ENCODE results near the gene ELMO1.

Gene ELMO1

GRCh38 chr7:37310327-37311080, 138.2 kb downstream of the ELMO1 start:
- no peak for DNase-seq
- in situ Hi-C loops (cut with HindIII; ENCODE audit: low pct_ligation_motif_present, low pct_unique_long_range_greater_than_20kb, low sequenced_read_pairs) = no loop called here

DNA sequence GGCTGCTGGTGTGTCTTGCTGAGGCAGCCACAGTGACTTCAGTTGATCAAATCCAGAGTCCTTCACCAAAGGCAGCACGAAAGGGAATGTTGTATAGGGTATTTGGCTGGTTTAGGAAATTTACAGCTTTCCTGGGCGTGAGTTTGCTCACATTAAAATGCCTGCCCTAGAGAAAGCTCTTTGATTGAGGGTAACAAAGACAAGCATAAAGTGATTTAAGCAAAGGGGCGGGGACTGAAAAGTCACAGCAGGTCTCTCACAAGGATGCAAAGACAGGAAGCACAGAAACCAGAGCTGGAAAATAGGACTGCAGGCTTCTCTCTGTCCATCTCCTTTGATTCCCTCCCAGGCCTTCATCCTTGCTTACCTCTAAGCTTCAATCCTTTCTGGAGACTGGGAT, 139.2 kb downstream of the ELMO1 start:
- no peak for DNase-seq
- in situ Hi-C loops (cut with HindIII; ENCODE audit: low pct_ligation_motif_present, low pct_unique_long_range_greater_than_20kb, low sequenced_read_pairs) = no loop called here

- DNase-seq = no peak
- in situ Hi-C loops (cut with HindIII; ENCODE audit: low pct_ligation_motif_present, low pct_unique_long_range_greater_than_20kb, low sequenced_read_pairs) = no loop called here
Observed at GRCh38 chr7:37304921-37305320, 143.7 kb downstream of the ELMO1 start.

DNA sequence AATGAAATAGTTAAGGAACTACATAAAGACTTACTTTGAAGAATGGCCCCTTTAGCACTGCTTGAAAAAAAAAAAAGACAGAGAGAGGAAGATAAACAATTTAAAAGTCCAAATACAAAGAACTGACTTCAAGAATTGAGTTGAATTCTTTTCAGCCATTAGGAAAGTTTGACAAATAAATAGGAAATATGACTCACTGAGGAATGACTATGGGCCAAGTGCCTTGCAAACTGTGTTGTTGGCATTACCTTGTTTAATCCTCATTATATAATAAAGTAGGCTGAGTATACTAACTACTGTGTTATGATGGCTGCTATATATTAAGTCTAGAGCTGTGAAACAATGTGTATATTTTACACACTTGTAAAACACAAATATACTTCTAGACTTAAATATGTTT, 151.1 kb downstream of the ELMO1 start:
- no peak for DNase-seq
- in situ Hi-C loops (cut with HindIII; ENCODE audit: low pct_ligation_motif_present, low pct_unique_long_range_greater_than_20kb, low sequenced_read_pairs) = no loop called here

GRCh38 chr7:37295401-37295800, 153.3 kb downstream of the ELMO1 start:
- in situ Hi-C loops (cut with HindIII; ENCODE audit: low pct_ligation_motif_present, low pct_unique_long_range_greater_than_20kb, low sequenced_read_pairs) = no loop called here
- no peak for DNase-seq

- DNase-seq = no peak
Observed at GRCh38 chr7:37290731-37291130, 157.9 kb downstream of the ELMO1 start.

DNA sequence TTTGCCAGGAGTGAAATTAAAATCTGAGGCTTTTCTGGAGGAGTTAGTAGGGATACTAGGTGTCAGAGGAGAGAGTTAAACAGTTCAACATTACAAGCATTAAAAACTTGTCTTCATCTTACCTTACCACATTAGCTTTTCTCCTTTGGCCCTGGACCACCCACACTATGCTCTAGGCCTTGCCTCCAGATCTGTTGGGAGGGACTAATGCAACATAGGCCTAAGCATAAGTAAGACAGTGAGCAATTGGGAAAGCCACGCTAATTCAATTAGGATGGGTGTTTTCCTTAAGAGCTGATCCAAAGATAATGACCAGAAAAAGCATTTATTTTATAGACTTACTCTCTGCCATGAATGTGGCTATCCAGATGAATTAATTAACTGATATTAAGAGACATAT, 158.9 kb downstream of the ELMO1 start:
- in situ Hi-C loops (cut with HindIII; ENCODE audit: low pct_ligation_motif_present, low pct_unique_long_range_greater_than_20kb, low sequenced_read_pairs) = no loop called here
- DNase-seq = no peak

More at GRCh38 chr7:37290731-37291130, 157.9 kb downstream of the ELMO1 start:
- in situ Hi-C loops (cut with HindIII; ENCODE audit: low pct_ligation_motif_present, low pct_unique_long_range_greater_than_20kb, low sequenced_read_pairs) = no loop called here

- in situ Hi-C loops (cut with HindIII; ENCODE audit: low pct_ligation_motif_present, low pct_unique_long_range_greater_than_20kb, low sequenced_read_pairs) = no loop called here
- DNase-seq = no peak
Observed at GRCh38 chr7:37289367-37289766, 159.3 kb downstream of the ELMO1 start.

DNA sequence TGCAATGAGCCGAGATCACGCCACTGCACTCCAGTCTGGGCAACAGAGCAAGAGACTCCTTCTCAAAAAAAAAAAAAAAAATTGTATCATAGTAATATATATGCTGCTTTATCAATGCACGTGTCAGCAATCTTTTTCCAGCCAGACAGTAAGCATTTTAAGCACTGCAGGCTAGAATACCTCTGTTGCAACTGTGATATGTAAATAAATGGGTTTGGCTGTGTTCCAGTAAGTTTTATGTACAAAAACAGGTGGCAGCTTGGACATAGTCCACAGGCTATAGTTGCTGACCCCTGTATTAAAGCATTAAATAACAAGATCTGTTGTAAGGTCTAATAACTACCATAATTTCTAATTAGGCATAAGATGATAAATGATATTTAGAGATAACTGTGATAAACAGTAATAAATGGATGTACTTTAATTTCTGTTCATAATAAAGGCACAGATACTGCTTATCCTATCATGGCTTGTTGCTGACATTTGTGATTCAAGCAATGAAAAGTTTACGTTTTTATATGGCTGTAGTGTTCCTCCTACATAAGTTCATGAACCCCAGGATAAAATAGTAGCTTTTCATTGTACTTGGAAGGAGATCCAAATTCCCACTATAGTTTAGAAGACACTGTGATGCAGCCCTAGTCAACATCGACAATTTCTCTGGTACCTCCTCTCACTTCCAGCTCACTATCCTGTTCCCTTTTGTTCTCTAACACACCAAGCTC, 161.4 kb downstream of the ELMO1 start:
- no peak for DNase-seq
- in situ Hi-C loops (cut with HindIII; ENCODE audit: low pct_ligation_motif_present, low pct_unique_long_range_greater_than_20kb, low sequenced_read_pairs) = no loop called here

GRCh38 chr7:37286454-37286832, 162.2 kb downstream of the ELMO1 start:
- in situ Hi-C loops (cut with HindIII; ENCODE audit: low pct_ligation_motif_present, low pct_unique_long_range_greater_than_20kb, low sequenced_read_pairs) = no loop called here
- no peak for DNase-seq

DNA sequence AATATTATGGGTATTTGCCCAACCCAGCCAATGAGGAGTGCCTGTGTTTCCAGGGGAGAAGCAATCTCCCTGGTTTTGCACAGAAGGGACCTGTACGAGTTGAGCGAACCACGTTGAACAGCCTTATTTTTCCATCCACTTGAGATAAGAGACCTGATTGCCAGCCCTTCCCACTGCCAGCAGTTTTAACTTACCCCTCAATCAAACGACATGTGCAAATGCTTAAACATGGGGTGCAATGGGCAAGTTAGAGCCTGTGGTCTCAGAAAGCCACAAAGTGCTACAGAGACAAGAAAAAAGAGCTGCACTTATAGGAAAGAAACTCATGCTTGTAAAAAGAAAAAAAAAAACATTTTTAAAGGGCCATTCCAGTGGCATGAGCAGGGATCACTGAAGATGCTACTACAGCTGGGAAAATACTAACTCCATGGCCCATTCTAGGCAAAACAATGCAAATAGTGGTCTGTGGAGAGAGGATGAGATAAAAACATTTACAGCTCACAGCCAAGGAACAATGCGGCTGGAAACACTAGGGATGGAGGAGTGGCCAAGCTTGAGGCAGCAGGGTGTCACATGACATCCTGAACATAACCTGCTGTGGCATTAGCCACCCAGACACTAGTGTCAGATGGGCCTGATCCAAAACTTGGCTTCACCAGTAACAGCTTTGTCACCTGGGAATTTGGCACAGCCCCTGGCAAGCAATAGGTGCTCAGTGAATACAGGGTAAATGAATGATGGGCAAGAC, 162.8 kb downstream of the ELMO1 start:
- in situ Hi-C loops (cut with HindIII; ENCODE audit: low pct_ligation_motif_present, low pct_unique_long_range_greater_than_20kb, low sequenced_read_pairs) = no loop called here
- DNase-seq = no peak

DNA sequence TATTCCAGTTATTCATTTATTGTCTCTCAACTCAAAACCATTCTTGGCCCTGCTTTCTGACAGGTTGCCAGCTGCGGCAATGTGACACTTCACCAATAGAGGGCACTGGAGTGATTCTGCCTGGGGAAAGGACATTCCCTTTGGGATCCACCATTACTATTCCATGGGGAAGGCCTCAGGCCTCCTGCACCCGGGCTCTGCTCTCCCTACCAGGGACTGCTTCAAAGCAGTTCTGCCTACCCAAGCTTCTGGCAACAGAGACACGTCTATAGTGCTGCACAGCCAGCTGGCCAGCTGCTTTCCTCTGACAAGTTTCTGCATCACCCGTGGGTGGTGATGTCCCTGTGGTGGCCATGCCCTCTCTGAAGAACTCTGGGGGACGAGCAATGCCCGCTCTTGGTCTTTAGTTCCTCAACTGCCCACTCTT, 163.8 kb downstream of the ELMO1 start:
- peak; percentile 69 for DNase-seq
- in situ Hi-C loops (cut with HindIII; ENCODE audit: low pct_ligation_motif_present, low pct_unique_long_range_greater_than_20kb, low sequenced_read_pairs) = no loop called here

DNA sequence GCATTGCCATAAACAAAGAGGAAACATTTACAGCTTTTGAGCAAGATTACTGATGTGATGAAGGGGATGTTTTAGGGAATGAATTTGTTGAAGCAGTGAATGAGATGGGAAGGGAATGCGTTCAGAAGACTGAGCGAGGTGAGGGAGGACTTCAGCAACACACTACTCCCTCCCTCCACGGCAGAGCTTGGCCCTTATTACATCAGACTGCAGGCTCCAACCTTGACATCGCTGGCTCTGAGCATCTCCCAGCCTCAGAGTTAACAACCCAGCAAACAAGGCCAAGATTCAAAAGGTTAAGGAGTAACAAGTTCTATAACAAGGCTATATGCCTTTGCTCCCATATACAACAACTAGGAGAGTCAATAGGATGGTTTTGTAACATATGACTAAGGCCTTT, 164.4 kb downstream of the ELMO1 start:
- in situ Hi-C loops (cut with HindIII; ENCODE audit: low pct_ligation_motif_present, low pct_unique_long_range_greater_than_20kb, low sequenced_read_pairs) = no loop called here
- no peak for DNase-seq

- DNase-seq = no peak
- in situ Hi-C loops (cut with HindIII; ENCODE audit: low pct_ligation_motif_present, low pct_unique_long_range_greater_than_20kb, low sequenced_read_pairs) = no loop called here
Observed at GRCh38 chr7:37283716-37284115, 164.9 kb downstream of the ELMO1 start.

DNA sequence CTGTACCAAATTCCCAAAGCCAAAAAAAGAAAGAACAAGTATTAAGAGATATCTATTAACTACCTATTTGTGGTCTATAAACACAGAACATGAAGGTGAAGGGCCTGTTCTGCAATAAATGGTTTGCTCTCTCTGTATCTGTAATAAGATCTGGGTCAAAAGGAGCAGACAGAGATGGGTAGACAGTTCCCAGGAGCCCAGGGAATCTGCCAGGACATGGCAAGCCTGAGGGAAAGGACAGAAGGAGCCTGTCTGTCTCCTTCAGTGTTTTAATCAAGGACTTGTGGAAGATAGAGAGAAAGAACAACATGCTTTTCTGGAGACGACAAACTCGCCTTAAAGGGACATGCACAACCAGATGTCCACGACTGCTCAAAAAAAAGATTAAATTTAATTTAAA, 165.7 kb downstream of the ELMO1 start:
- in situ Hi-C loops (cut with HindIII; ENCODE audit: low pct_ligation_motif_present, low pct_unique_long_range_greater_than_20kb, low sequenced_read_pairs) = no loop called here
- no peak for DNase-seq

DNA sequence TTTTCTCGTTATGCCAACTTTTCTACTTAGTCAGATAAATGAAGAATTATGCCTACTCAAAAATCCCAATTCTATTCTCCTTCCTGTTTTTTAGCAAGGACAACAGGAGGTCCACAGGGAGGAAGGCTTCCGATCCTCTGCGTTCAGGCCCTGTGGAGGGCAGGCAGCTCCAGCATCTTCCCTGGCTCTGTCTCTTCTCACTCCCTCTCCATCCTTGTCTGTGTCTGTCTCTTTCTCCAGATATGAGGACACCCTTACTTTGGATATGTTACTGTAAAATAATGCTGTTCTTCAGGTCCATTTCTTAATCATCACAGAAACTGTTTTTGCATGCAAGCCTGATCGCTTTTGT, 166.6 kb downstream of the ELMO1 start:
- no peak for DNase-seq
- in situ Hi-C loops (cut with HindIII; ENCODE audit: low pct_ligation_motif_present, low pct_unique_long_range_greater_than_20kb, low sequenced_read_pairs) = no loop called here

DNA sequence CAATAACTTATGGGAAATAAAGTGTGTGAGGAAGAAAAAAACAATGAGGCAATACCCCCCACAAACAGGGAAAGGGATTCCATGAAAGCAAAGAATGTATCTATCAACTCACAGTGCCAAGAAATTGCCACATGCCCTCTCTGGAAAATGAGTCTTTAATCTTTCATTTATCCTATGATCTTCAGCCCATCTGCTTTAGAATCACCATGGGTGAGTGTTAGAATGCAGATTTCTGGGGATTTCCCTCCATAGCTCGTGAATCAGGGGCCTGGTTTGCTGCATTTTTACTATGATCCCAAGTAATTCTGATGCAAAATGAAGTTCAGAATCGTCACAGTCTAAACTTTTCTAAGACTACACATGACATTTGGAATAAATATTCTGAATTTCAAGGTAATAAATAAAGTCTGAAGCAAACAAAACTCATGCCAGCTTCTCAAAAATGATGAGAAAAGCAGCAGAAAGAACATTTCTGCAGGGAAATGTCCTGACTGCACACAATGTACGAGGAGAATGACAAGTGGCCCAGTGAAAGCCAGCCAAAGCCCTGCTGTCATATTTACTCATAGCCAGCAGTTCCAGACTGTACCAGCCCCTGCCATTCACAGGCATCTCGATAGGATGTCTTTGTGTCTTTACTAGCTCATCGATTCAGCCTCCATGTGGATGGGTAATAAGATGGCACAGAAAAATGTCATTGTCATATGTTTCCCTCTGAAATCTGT, 167.1 kb downstream of the ELMO1 start:
- in situ Hi-C loops (cut with HindIII; ENCODE audit: low pct_ligation_motif_present, low pct_unique_long_range_greater_than_20kb, low sequenced_read_pairs) = no loop called here
- DNase-seq = no peak

DNA sequence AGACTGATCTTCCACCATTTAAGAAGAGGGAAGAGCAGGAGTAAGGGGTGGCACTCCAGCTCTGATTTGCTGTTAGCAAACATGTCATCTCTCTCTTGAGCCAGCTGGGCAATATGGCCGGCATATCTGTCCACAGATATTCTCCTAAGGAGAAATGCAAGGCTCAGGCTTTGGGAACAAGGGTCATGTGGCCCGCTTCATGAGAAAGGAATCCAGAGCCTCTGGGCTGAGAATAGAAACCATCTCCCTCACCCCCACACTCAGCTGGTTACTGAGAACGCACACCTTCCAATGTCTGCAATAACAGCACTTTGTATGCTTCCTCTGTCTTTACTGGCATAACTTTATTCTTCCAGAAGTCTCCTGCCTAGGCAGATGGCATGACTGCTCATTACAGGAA, 171.2 kb downstream of the ELMO1 start:
- no peak for DNase-seq
- in situ Hi-C loops (cut with HindIII; ENCODE audit: low pct_ligation_motif_present, low pct_unique_long_range_greater_than_20kb, low sequenced_read_pairs) = no loop called here

DNA sequence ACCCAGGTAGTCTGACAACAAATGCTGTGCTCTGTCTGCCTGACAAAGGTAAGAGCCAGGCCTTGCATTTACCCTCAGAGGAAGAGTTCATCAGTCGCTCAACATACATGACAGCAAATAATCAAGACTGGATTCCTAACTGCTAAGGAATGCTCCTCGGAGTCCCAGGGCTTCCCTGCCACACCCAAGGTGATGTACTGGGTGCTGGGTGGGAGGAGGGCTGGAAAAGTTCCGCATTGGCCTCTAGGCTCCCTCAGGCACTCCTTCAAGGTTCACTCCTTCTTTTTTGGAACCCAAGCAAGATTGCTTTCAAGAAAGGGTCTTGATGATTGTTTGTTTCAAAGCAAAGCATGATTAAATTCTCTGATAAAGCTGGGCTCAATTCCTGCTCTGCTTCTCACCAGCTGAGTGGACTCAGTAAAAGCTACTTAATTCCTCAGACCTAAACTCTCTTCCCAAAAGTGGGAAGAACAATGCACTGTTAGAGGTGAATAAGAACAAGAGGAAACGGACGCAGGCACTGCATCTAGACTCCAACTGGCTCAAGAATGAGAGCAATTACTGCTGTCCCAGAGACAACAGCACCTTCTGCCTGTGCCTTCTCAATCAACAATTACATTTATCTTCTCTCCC, 173.5 kb downstream of the ELMO1 start:
- DNase-seq = no peak
- in situ Hi-C loops (cut with HindIII; ENCODE audit: low pct_ligation_motif_present, low pct_unique_long_range_greater_than_20kb, low sequenced_read_pairs) = no loop called here

Data from ACHN (cell line).